SK-N-SH (cell line): ENCODE measurements around the gene TMEM145. TPM values are rescaled to one million over a fixed set of nuclear protein-coding genes. Genes with fewer than 3 reads are reported as not detected.

Experiments
- CTCF ChIA-PET: fragments of 300-600, 350-600 bp; formaldehyde crosslinking; extraction: SDS; loops from one replicate; lab custom pipeline; 2021; lab: Yijun Ruan, JAX
- POLR2A ChIA-PET: fragments of 350-600 bp; sonication (Branson Sonifier 250); formaldehyde crosslinking; extraction: SDS; loops from one replicate; lab custom pipeline; 2020; ENCODE audit warnings: antibody characterized with exemption, inconsistent platforms; lab: Yijun Ruan, JAX
- DNase-seq: peaks from one replicate; pipeline ENCODE4 v3.0.0; 2012
- H2AFZ ChIP-seq: fragments of 200-600 bp; sonication (generic); 2 replicates; pipeline ENCODE4 v1.8.1; 2016; ENCODE audit warnings: antibody characterized with exemption, mild to moderate bottlenecking, low read depth
- H3F3A ChIP-seq: fragments of 200-600 bp; sonication (generic); replicated peaks from 2 replicates; pipeline ENCODE3; 2016; ENCODE audit warnings: antibody characterized with exemption, mild to moderate bottlenecking; ENCODE audit not compliant: insufficient read depth
- H3K27ac ChIP-seq, 2 experiments: fragments of 200-500 bp in 1 of 2; fragments of 200-600 bp in 1 of 2; sonication (Bioruptor generic) in 1 of 2; sonication (generic), shearing (Covaris generic) in 1 of 2; 2 replicates each; pipeline versions ENCODE4 v1.5.1 to v1.6.1; 2014 to 2016; ENCODE audit warnings: low read depth in 2 of 2, inconsistent platforms in 1 of 2, low read length in 1 of 2, mild to moderate bottlenecking in 1 of 2, mixed read lengths in 1 of 2
- H3K27me3 ChIP-seq: fragments of 200-600 bp; sonication (generic), shearing (Covaris generic); 2 replicates; pipeline ENCODE4 v1.6.1; 2016; ENCODE audit warnings: mixed run types; ENCODE audit not compliant: insufficient read depth
- H3K36me3 ChIP-seq, 2 experiments: fragments of 200-500 bp in 1 of 2; fragments of 200-600 bp in 1 of 2; sonication (Bioruptor generic) in 1 of 2; sonication (generic) in 1 of 2; replicated peaks in 1 of 2; 2 replicates each; pipeline versions ENCODE3 to v1.5.1; 2014 to 2016; ENCODE audit warnings: low read length in 1 of 2, mild to moderate bottlenecking in 1 of 2; ENCODE audit not compliant: insufficient read depth in 2 of 2, control insufficient read depth in 1 of 2
- H3K4me1 ChIP-seq, 2 experiments: fragments of 200-500 bp in 1 of 2; fragments of 200-600 bp in 1 of 2; sonication (Bioruptor generic) in 1 of 2; sonication (generic), shearing (Covaris generic) in 1 of 2; 2 replicates each; pipeline versions ENCODE4 v1.5.1 to v1.6.1; 2014 to 2016; ENCODE audit warnings: low read depth in 1 of 2, low read length in 1 of 2, mixed run types in 1 of 2; ENCODE audit not compliant: insufficient read depth in 2 of 2, control insufficient read depth in 1 of 2
- H3K4me2 ChIP-seq: fragments of 200-600 bp; sonication (generic), shearing (Covaris generic); 2 replicates; pipeline ENCODE4 v1.6.1; 2017; ENCODE audit warnings: mixed run types
- H3K4me3 ChIP-seq, 2 experiments: fragments of 200-500 bp in 1 of 2; fragments of 200-600 bp in 1 of 2; sonication (Bioruptor generic) in 1 of 2; sonication (generic), shearing (Covaris generic) in 1 of 2; 2 replicates each; pipeline versions ENCODE4 v1.5.1 to v1.8.1; 2014 to 2016; ENCODE audit warnings: low read depth in 2 of 2, inconsistent platforms in 1 of 2, low read length in 1 of 2, mild to moderate bottlenecking in 1 of 2, mixed read lengths in 1 of 2, moderate library complexity in 1 of 2
- H3K79me2 ChIP-seq: fragments of 200-600 bp; sonication (generic); 2 replicates; pipeline ENCODE4 v1.8.1; 2017; ENCODE audit warnings: mild to moderate bottlenecking; ENCODE audit not compliant: insufficient read depth
- H3K9ac ChIP-seq: fragments of 200-600 bp; sonication (generic); 2 replicates; pipeline ENCODE4 v1.6.1; 2017; ENCODE audit warnings: mixed run types
- H3K9me2 ChIP-seq: fragments of 200-600 bp; sonication (generic); 2 replicates; pipeline ENCODE4 v1.6.1; 2017; ENCODE audit warnings: mixed run types
- H3K9me3 ChIP-seq: fragments of 200-600 bp; sonication (generic); 2 replicates; pipeline ENCODE4 v1.6.1; 2017; ENCODE audit warnings: mixed run types, mild to moderate bottlenecking, moderate library complexity
- H4K20me1 ChIP-seq: fragments of 200-600 bp; sonication (generic); 2 replicates; pipeline ENCODE4 v1.6.1; 2017; ENCODE audit warnings: mild to moderate bottlenecking, mixed run types; ENCODE audit not compliant: insufficient read depth
- ELF1 ChIP-seq: IDR thresholded peaks from 2 replicates; pipeline ENCODE4 v1.4.0; 2012
- EZH2phosphoT487 ChIP-seq: fragments of 200-600 bp; sonication (generic); IDR thresholded peaks from 2 replicates; pipeline ENCODE4 v1.6.1; 2017; ENCODE audit warnings: low read depth, mixed run types, mild to moderate bottlenecking, antibody characterized with exemption, moderate library complexity, borderline replicate concordance
- FOXJ3 ChIP-seq: sonication (generic); formaldehyde crosslinking; IDR thresholded peaks from 2 replicates; pipeline ENCODE4 v1.5.1; 2020; ENCODE audit warnings: mild to moderate bottlenecking, missing genetic modification reagents
- FOXM1 ChIP-seq: IDR thresholded peaks from 2 replicates; pipeline ENCODE4 v1.4.0; 2012; ENCODE audit warnings: low read depth, mild to moderate bottlenecking
- JUND ChIP-seq: IDR thresholded peaks from 2 replicates; pipeline ENCODE4 v1.4.0; 2012
- NFIC ChIP-seq: IDR thresholded peaks from 2 replicates; pipeline ENCODE4 v1.4.0; 2012; ENCODE audit warnings: borderline replicate concordance
- NRF1 ChIP-seq: IDR thresholded peaks from 2 replicates; pipeline ENCODE4 v1.6.1; 2012; ENCODE audit warnings: low read depth, mild to moderate bottlenecking, low read length
- RCOR1 ChIP-seq: fragments of 150-350 bp; IDR thresholded peaks from 2 replicates; pipeline ENCODE4 v1.6.1; 2017; ENCODE audit warnings: antibody characterized with exemption, low read length
- REST ChIP-seq: IDR thresholded peaks from 2 replicates; pipeline ENCODE4 v1.6.1; 2012; ENCODE audit warnings: mild to moderate bottlenecking, low read depth, low read length, moderate library complexity
- SIN3A ChIP-seq: IDR thresholded peaks from 2 replicates; pipeline ENCODE4 v1.6.1; 2012; ENCODE audit warnings: low read depth, mild to moderate bottlenecking, low read length, moderate library complexity, borderline replicate concordance
- SMC3 ChIP-seq: IDR thresholded peaks from 2 replicates; pipeline ENCODE4 v1.6.1; 2012; ENCODE audit warnings: low read depth, low read length, improper control_type of control experiment
- TCF12 ChIP-seq: IDR thresholded peaks from 2 replicates; pipeline ENCODE4 v1.4.0; 2012
- TEAD4 ChIP-seq: IDR thresholded peaks from 2 replicates; pipeline ENCODE4 v1.4.0; 2012; ENCODE audit warnings: mild to moderate bottlenecking, borderline replicate concordance; ENCODE audit not compliant: insufficient read depth
- USF1 ChIP-seq: IDR thresholded peaks from 2 replicates; pipeline ENCODE4 v1.4.0; 2012; ENCODE audit warnings: low read depth, borderline replicate concordance
- YY1 ChIP-seq: IDR thresholded peaks from 2 replicates; pipeline ENCODE4 v1.4.0; 2012; ENCODE audit warnings: low read depth, mild to moderate bottlenecking
- WGBS: methylation state at CpG from one replicate; pipeline ENCODE4 v1.1.6; 2017; ENCODE audit warnings: low lambda C conversion rate; 5-methylcytosine and 5-hydroxymethylcytosine counted together
- polyA plus RNA-seq, 3 experiments: library from polyadenylated mRNA; depleted of rRNA; stranded (reverse); fragments of >200 nt; gene quantifications; 2 replicates each; pipeline ENCODE4 v1.2.3, GENCODE V29; 2012
- TF ChIP-seq, protein P1 (sequence below): fragments of 150-350 bp; IDR thresholded peaks from 2 replicates; pipeline ENCODE4 v1.6.1; 2017; ENCODE audit warnings: antibody characterized with exemption, low read length, low read depth, borderline replicate concordance
- TF ChIP-seq, protein P2 (sequence below): fragments of 150-350 bp; IDR thresholded peaks from 2 replicates; pipeline ENCODE4 v1.6.1; 2016; ENCODE audit warnings: mild to moderate bottlenecking, low read depth, low read length
- TF ChIP-seq, protein P3 (sequence below): IDR thresholded peaks from 2 replicates; pipeline ENCODE4; 2012

TMEM145 gene
- polyA plus RNA-seq, 1 of the 3 experiments (the other 2 are of a cell fraction), result 2.0 TPM

GRCh38 chr19:42368360-42368759 lies 55.3 kb downstream of the TMEM145 start:
- Histone ChIP-seq H4K20me1 (no peaks in the 10 kb centered on the region), H3K9ac (no peak overlapping the region), H3K79me2 (no peaks in the 10 kb centered on the region), H3K27ac (no peak overlapping the region), H3K27me3 (no peaks in the 10 kb centered on the region), H3K4me1 (no peaks in the 10 kb centered on the region; a peak in 1 of 4 replicates), H3K9me3 (no peaks in the 10 kb centered on the region), H3F3A (no peaks in the 10 kb centered on the region), H2AFZ (no peak overlapping the region), H3K4me3 (no peak overlapping the region), H3K9me2 (no peaks in the 10 kb centered on the region), H3K36me3 (peaks cover 8 to 10% of the 10 kb centered on the region in 2 experiments), H3K4me2 (no peak overlapping the region)
- TF ChIP-seq EZH2phosphoT487, result no peak
- TF ChIP-seq, protein P1, sequence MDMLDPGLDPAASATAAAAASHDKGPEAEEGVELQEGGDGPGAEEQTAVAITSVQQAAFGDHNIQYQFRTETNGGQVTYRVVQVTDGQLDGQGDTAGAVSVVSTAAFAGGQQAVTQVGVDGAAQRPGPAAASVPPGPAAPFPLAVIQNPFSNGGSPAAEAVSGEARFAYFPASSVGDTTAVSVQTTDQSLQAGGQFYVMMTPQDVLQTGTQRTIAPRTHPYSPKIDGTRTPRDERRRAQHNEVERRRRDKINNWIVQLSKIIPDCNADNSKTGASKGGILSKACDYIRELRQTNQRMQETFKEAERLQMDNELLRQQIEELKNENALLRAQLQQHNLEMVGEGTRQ, result no peak
- no peak for TF ChIP-seq TCF12
- no peak for DNase-seq
- ChIA-PET POLR2A (no interaction called here), CTCF (no interaction called here)
- 94% methylated on average over 11 of the region's 11 CpGs for WGBS

- no peak overlapping the region for H3K27ac ChIP-seq
- no peaks in the 10 kb centered on the region for H4K20me1 ChIP-seq
- H3K9me3 ChIP-seq, result no peaks in the 10 kb centered on the region
- no peak for TF ChIP-seq USF1
- TF ChIP-seq SMC3, result no peak
- TF ChIP-seq FOXJ3, result no peak
- TF ChIP-seq, protein P2, sequence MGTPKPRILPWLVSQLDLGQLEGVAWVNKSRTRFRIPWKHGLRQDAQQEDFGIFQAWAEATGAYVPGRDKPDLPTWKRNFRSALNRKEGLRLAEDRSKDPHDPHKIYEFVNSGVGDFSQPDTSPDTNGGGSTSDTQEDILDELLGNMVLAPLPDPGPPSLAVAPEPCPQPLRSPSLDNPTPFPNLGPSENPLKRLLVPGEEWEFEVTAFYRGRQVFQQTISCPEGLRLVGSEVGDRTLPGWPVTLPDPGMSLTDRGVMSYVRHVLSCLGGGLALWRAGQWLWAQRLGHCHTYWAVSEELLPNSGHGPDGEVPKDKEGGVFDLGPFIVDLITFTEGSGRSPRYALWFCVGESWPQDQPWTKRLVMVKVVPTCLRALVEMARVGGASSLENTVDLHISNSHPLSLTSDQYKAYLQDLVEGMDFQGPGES, result no peak
- no peak for TF ChIP-seq NFIC
- TF ChIP-seq RCOR1, result no peak
- no peak for TF ChIP-seq REST
- TF ChIP-seq JUND, result no peak
- no peak for TF ChIP-seq FOXM1
- TF ChIP-seq TEAD4, result no peak
- TF ChIP-seq SIN3A, result no peak
- no peak for TF ChIP-seq ELF1
- no peak for TF ChIP-seq NRF1
- TF ChIP-seq YY1, result no peak
- TF ChIP-seq, protein P3, sequence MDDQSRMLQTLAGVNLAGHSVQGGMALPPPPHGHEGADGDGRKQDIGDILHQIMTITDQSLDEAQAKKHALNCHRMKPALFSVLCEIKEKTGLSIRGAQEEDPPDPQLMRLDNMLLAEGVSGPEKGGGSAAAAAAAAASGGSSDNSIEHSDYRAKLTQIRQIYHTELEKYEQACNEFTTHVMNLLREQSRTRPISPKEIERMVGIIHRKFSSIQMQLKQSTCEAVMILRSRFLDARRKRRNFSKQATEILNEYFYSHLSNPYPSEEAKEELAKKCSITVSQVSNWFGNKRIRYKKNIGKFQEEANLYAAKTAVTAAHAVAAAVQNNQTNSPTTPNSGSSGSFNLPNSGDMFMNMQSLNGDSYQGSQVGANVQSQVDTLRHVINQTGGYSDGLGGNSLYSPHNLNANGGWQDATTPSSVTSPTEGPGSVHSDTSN, result no peak
- DNase-seq, result no peak
- 93% methylated on average over 10 of the region's 15 CpGs for WGBS
- H3K36me3 ChIP-seq, result peaks cover 4 to 7% of the 10 kb centered on the region in 2 experiments
- CTCF ChIA-PET, result no interaction called here
- no peak overlapping the region for H3K4me3 ChIP-seq
- H3F3A ChIP-seq, result no peaks in the 10 kb centered on the region
- no peaks in the 10 kb centered on the region; a peak in 1 of 4 replicates for H3K4me1 ChIP-seq
- POLR2A ChIA-PET, result no interaction called here
- no peak overlapping the region for H3K4me2 ChIP-seq
- H2AFZ ChIP-seq, result no peak overlapping the region
- no peak overlapping the region for H3K9ac ChIP-seq
- H3K27me3 ChIP-seq, result no peaks in the 10 kb centered on the region
- no peaks in the 10 kb centered on the region for H3K79me2 ChIP-seq
- H3K9me2 ChIP-seq, result no peaks in the 10 kb centered on the region
These were observed 55.7 kb downstream of the TMEM145 start for GRCh38 chr19:42368765-42369164.
